ENCODE data around the gene RAB40B. TPM values are rescaled to one million over a fixed set of nuclear protein-coding genes. Genes with fewer than 3 reads are reported as not detected.
"Not testable (repeated sequence)": the region's sequence is repeated elsewhere in the genome, so short reads cannot be mapped to it uniquely, and the experiment has no call there.

Gene RAB40B, protein sequence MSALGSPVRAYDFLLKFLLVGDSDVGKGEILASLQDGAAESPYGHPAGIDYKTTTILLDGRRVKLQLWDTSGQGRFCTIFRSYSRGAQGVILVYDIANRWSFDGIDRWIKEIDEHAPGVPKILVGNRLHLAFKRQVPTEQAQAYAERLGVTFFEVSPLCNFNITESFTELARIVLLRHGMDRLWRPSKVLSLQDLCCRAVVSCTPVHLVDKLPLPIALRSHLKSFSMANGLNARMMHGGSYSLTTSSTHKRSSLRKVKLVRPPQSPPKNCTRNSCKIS
- total RNA-seq, result 1 to 10 TPM; 1.2 to 4.6 TPM
- polyA plus RNA-seq (2013, experiment 1 of 2), result 7.2 TPM
- 5.1 TPM for polyA plus RNA-seq (2013, experiment 2 of 2)
- long read RNA-seq, experiment 1, partial matches to known transcripts, result 0 of 1 reads
- long read RNA-seq, experiment 1, other reads (novel, unspliced or antisense), result 0 of 1 reads
- long read RNA-seq, experiment 2, partial matches to known transcripts, result 0 of 3 reads
- long read RNA-seq, experiment 2, other reads (novel, unspliced or antisense), result 1 of 3 reads
- long read RNA-seq, experiment 3, transcript RAB40B-206 (6 exons, 3,859 nt), result major isoform, 7 of 9 reads
- long read RNA-seq, experiment 3, partial matches to known transcripts, result 0 of 9 reads
- long read RNA-seq, experiment 3, other reads (novel, unspliced or antisense), result 0 of 9 reads
- long read RNA-seq, experiment 4, result 0 reads

DNA sequence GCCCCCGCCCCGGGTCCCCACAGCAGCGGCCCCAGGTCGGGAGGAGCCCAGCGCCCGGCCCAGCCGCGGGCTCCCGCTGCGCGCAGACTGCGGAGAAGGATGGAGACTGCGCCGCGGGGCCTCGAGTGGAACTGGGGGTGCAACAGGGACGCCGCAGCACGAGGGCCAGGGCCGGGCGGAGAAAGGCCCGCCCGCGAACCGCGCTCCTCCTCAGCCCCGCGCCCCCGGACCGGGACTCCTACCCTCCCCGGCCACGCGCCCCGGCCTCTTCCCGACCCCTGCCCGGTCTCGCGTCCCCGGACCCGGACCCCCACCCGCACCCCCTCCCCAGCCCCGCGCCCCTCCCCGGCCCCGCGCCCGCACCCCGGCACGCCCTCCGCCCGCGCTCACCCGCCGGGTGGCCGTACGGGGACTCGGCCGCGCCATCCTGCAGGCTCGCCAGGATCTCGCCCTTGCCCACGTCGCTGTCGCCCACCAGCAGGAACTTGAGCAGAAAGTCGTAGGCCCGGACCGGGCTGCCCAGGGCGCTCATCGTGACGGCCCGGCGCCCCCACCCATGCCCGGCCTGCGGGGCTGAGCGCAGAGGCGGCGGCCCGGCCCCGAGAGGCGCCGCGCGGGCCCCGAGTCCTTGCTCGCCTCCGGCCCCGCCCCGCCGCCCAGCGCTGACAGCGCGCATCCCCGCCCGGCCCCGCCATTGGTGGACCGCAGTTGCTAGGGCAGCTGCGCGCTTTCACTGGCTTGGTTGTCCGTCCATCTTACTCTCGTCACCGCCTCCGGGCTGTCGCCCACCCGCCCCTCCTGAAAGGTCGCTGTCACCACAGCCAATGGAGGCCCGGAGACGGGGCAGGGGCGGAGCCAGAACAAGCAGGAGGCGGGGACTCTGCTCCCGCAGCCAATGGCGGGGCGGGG lies at the start of gene RAB40B:
RAB40B (minus strand) TSS at position 634 of the 909 bp plus-strand sequence; CDS start at position 532, 102 bp downstream.
- H3K4me1 Mint-ChIP-seq, result no peaks in the 10 kb centered on the region
- H3K36me3 ChIP-seq (ENCODE audit: control insufficient read depth, insufficient read depth, low read length), result no peaks in the 10 kb centered on the region
- no peak within 1 kb of the TSS for H3K9ac ChIP-seq (ENCODE audit: extremely low read depth, low read length, poor library complexity, severe bottlenecking)
- peak within 1 kb of the TSS; percentile 61 for H3K4me3 Mint-ChIP-seq
- H3K27ac ChIP-seq (ENCODE audit: low read depth, low read length), result no peak within 1 kb of the TSS
- TF ChIP-seq, protein P1, sequence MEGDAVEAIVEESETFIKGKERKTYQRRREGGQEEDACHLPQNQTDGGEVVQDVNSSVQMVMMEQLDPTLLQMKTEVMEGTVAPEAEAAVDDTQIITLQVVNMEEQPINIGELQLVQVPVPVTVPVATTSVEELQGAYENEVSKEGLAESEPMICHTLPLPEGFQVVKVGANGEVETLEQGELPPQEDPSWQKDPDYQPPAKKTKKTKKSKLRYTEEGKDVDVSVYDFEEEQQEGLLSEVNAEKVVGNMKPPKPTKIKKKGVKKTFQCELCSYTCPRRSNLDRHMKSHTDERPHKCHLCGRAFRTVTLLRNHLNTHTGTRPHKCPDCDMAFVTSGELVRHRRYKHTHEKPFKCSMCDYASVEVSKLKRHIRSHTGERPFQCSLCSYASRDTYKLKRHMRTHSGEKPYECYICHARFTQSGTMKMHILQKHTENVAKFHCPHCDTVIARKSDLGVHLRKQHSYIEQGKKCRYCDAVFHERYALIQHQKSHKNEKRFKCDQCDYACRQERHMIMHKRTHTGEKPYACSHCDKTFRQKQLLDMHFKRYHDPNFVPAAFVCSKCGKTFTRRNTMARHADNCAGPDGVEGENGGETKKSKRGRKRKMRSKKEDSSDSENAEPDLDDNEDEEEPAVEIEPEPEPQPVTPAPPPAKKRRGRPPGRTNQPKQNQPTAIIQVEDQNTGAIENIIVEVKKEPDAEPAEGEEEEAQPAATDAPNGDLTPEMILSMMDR (conservative IDR thresholded peaks at IDR 0.05), result no peak
- peak; percentile 100 for DNase-seq
- H3K27me3 ChIP-seq (ENCODE audit: control insufficient read depth, insufficient read depth, low read length, poor library complexity, severe bottlenecking), result peaks cover 50% of the 10 kb centered on the region
- H3K36me3 Mint-ChIP-seq (ENCODE audit: low read depth), result peaks cover 12% of the 10 kb centered on the region
- 0 to 1% methylated on average over 37 to 104 of the region's 112 CpGs for WGBS, 2 experiments (ENCODE audit: insufficient coverage in 1 of 2, insufficient read length in 1 of 2)
- H3K4me1 ChIP-seq (ENCODE audit: control insufficient read depth, insufficient read depth, low read length), result no peaks in the 10 kb centered on the region
- peaks cover 16% of the 10 kb centered on the region for H3K9me3 Mint-ChIP-seq
- peaks cover 57% of the 10 kb centered on the region for H3K27me3 Mint-ChIP-seq (ENCODE audit: insufficient read depth)
- H3K9me3 ChIP-seq (ENCODE audit: control insufficient read depth, low read length), result peaks cover 10% of the 10 kb centered on the region
- peak within 1 kb of the TSS; percentile 77 for H3K4me3 ChIP-seq (ENCODE audit: low read length)
- no peak within 1 kb of the TSS for H3K27ac Mint-ChIP-seq

- Histone ChIP-seq H3K4me3 (ENCODE audit: low read length) (no peak overlapping the region), H3K27ac (ENCODE audit: low read depth, low read length) (no peak overlapping the region), H3K4me1 (ENCODE audit: control insufficient read depth, insufficient read depth, low read length) (no peaks in the 10 kb centered on the region), H3K27me3 (ENCODE audit: control insufficient read depth, insufficient read depth, low read length, poor library complexity, severe bottlenecking) (no peaks in the 10 kb centered on the region), H3K9ac (ENCODE audit: extremely low read depth, low read length, poor library complexity, severe bottlenecking) (no peak overlapping the region), H3K9me3 (ENCODE audit: control insufficient read depth, low read length) (peaks cover 25% of the 10 kb centered on the region), H3K36me3 (ENCODE audit: control insufficient read depth, insufficient read depth, low read length) (peaks cover 48% of the 10 kb centered on the region)
- Mint-ChIP-seq H3K36me3 (ENCODE audit: low read depth) (peaks cover 65% of the 10 kb centered on the region), H3K27ac (no peak overlapping the region), H3K4me3 (no peak overlapping the region), H3K9me3 (peaks cover 42% of the 10 kb centered on the region), H3K4me1 (peaks cover 8% of the 10 kb centered on the region), H3K27me3 (ENCODE audit: insufficient read depth) (peaks cover 20% of the 10 kb centered on the region)
- TF ChIP-seq, protein P1 (conservative IDR thresholded peaks at IDR 0.05), result no peak
- WGBS, 2 experiments (ENCODE audit: insufficient coverage in 1 of 2, insufficient read length in 1 of 2), result 79 to 86% methylated on average over 7 of the region's 8 CpGs
- no peak for DNase-seq
Measured at GRCh38 chr17:82745524-82745923, 47.0 kb upstream of the RAB40B start.

- peaks cover 55% of the 10 kb centered on the region for H3K36me3 ChIP-seq (ENCODE audit: control insufficient read depth, insufficient read depth, low read length)
- H3K27me3 ChIP-seq (ENCODE audit: control insufficient read depth, insufficient read depth, low read length, poor library complexity, severe bottlenecking); H3K4me1 ChIP-seq (ENCODE audit: control insufficient read depth, insufficient read depth, low read length); H3K4me3 ChIP-seq (ENCODE audit: low read length); H3K9ac ChIP-seq (ENCODE audit: extremely low read depth, low read length, poor library complexity, severe bottlenecking); H3K27ac ChIP-seq (ENCODE audit: low read depth, low read length); H3K4me1 Mint-ChIP-seq; H3K27ac Mint-ChIP-seq; H3K4me3 Mint-ChIP-seq: not testable (repeated sequence)
- H3K9me3 ChIP-seq (ENCODE audit: control insufficient read depth, low read length), result peaks cover 33% of the 10 kb centered on the region
- Mint-ChIP-seq H3K36me3 (ENCODE audit: low read depth) (peaks cover 73% of the 10 kb centered on the region), H3K9me3 (peaks cover 49% of the 10 kb centered on the region), H3K27me3 (ENCODE audit: insufficient read depth) (peaks cover 12% of the 10 kb centered on the region)
- peak; percentile 54 for DNase-seq
- 40 to 49% methylated on average over 1 to 5 of the region's 7 CpGs for WGBS, 2 experiments (ENCODE audit: insufficient coverage in 1 of 2, insufficient read length in 1 of 2)
Measured at GRCh38 chr17:82744736-82745135, 46.2 kb upstream of the RAB40B start.
